K562 (cell line): Measurements from ENCODE around the gene COQ10B. TPM values are rescaled to one million over a fixed set of nuclear protein-coding genes. Genes with fewer than 3 reads are reported as not detected.

Experiments
- CREM ChIP-seq: IDR thresholded peaks from 2 replicates; pipeline ENCODE4 v1.6.1; 2014; ENCODE audit warnings: antibody characterized with exemption, low read depth
- FOS ChIP-seq: IDR thresholded peaks from 3 replicates; pipeline ENCODE4 v1.6.1; 2011; ENCODE audit not compliant: insufficient read length; ENCODE audit errors: extremely low read depth
- OTX1 ChIP-seq: fragments of 450-650 bp; formaldehyde crosslinking; IDR thresholded peaks from 2 replicates; pipeline ENCODE4 v1.4.0; 2022; ENCODE audit warnings: mild to moderate bottlenecking
- polyA plus RNA-seq, 8 experiments: library from polyadenylated mRNA; depleted of rRNA in 4 of 8; stranded (reverse) in 5 of 8; unstranded in 3 of 8; fragments of >200 nt; fragmentation: Nextera tagmentation in 2 of 8; fragmentation: Illumina TruSeq in 1 of 8; extraction: Ambion mirVana in 2 of 8; extraction: Trizol in 1 of 8; gene quantifications; 2 replicates each; pipeline versions ENCODE4 v1.2.1 to v1.2.3, GENCODE V29; 2011 to 2014; ENCODE audit warnings: inconsistent platforms in 1 of 8, missing spikeins in 1 of 8
- total RNA-seq, 7 experiments: library from RNA; depleted of rRNA in 6 of 7; stranded (reverse); fragments of >200 nt in 6 of 7; fragmentation: Illumina TruSeq in 2 of 7; extraction: Trizol in 2 of 7; gene quantifications; 2 replicates each; pipeline versions ENCODE4 v1.2.1 to v1.2.3, GENCODE V29; 2011 to 2021; ENCODE audit warnings: low replicate concordance in 1 of 7
- TF ChIP-seq, protein P1 (sequence below), 2 experiments: fragments of 450-650 bp; formaldehyde crosslinking in 1 of 2; IDR thresholded peaks; 2 replicates each; pipeline versions ENCODE4 v1.4.0 to v1.6.1; 2014 to 2020; ENCODE audit warnings: mild to moderate bottlenecking in 2 of 2, borderline replicate concordance in 1 of 2, low read depth in 1 of 2
- TF ChIP-seq, protein P2 (sequence below): sonication (generic); formaldehyde crosslinking; IDR thresholded peaks from 2 replicates; pipeline ENCODE4 v1.8.0; 2022; ENCODE audit warnings: missing genetic modification reagents, mild to moderate bottlenecking, borderline replicate concordance
- TF ChIP-seq, protein P3 (sequence below): fragments of 250-450 bp; sonication (Bioruptor Pico); IDR thresholded peaks from 2 replicates; pipeline ENCODE4 v1.8.0; 2022; ENCODE audit warnings: inconsistent platforms
- TF ChIP-seq, protein P4 (sequence below), 2 experiments: IDR thresholded peaks; 2 replicates each; pipeline ENCODE4 v1.6.1; 2011; ENCODE audit warnings: borderline replicate concordance in 1 of 2, control low read depth in 1 of 2, low read depth in 1 of 2, low read length in 1 of 2, mild to moderate bottlenecking in 1 of 2, mixed read lengths in 1 of 2, moderate library complexity in 1 of 2; ENCODE audit not compliant: insufficient read depth in 1 of 2, insufficient read length in 1 of 2, poor library complexity in 1 of 2, severe bottlenecking in 1 of 2; ENCODE audit errors: extremely low read depth in 1 of 2
- TF ChIP-seq, protein P5 (sequence below), 2 experiments: fragments of 150-350 bp in 1 of 2; IDR thresholded peaks; 2 replicates each; pipeline ENCODE4 v1.6.1; 2012 to 2016; ENCODE audit warnings: low read depth in 2 of 2, low read length in 2 of 2, mild to moderate bottlenecking in 1 of 2, moderate library complexity in 1 of 2

Gene COQ10B
- total and polyA plus RNA-seq, 9 of the 15 experiments (the other 6 are each of a cell fraction or from before 2014, with no cell fraction given) = 3.1 to 13.1 (median 7.7) TPM

DNA sequence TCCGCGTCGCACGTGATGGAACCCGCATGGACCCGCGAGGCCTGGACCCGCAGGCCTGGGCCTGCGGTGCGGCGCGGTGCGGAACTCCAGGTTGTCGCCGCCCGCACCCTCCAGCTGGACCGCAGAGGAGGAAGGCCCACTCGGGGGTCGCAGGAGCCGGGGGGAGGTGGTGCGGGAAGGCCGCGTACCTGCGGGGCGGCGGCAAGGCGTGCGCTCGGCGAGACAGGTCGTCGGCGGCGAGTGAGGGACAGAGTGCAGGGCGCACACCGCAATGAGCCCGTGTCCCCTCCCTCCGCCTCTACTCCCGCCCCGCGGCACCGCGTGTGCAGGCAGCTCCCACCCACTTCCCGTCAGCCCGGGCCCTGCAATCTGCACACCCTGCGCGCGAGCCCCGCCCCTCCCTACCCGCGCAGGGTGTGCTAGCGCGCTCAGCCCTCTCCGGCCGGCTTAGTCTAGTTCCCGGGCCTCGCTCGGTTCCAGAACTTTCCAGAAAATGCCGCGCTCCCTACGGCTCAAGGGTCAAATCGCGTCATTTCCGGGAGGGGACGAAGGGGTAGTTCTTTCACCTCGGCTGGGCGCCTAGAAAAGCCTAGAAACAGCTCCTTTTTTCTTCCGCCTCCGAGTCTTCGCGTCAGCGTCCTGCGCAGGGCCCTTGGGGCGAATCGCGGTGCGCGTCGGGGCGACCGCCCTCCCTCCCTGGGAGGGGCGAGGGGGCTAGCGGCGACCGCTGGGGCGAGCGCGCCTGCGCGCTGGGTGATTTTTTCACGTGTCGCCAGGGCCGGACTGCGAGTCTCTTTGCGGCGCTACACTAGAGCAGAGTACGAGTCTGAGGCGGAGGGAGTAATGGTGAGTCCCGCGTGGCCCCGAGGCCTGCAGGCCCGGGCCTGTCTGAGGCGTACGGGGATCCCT, 46.5 kb downstream of the COQ10B start, which contains the start of the genes HSPD1 and HSPE1 (continued):
- TF ChIP-seq, protein P1, sequence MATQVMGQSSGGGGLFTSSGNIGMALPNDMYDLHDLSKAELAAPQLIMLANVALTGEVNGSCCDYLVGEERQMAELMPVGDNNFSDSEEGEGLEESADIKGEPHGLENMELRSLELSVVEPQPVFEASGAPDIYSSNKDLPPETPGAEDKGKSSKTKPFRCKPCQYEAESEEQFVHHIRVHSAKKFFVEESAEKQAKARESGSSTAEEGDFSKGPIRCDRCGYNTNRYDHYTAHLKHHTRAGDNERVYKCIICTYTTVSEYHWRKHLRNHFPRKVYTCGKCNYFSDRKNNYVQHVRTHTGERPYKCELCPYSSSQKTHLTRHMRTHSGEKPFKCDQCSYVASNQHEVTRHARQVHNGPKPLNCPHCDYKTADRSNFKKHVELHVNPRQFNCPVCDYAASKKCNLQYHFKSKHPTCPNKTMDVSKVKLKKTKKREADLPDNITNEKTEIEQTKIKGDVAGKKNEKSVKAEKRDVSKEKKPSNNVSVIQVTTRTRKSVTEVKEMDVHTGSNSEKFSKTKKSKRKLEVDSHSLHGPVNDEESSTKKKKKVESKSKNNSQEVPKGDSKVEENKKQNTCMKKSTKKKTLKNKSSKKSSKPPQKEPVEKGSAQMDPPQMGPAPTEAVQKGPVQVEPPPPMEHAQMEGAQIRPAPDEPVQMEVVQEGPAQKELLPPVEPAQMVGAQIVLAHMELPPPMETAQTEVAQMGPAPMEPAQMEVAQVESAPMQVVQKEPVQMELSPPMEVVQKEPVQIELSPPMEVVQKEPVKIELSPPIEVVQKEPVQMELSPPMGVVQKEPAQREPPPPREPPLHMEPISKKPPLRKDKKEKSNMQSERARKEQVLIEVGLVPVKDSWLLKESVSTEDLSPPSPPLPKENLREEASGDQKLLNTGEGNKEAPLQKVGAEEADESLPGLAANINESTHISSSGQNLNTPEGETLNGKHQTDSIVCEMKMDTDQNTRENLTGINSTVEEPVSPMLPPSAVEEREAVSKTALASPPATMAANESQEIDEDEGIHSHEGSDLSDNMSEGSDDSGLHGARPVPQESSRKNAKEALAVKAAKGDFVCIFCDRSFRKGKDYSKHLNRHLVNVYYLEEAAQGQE (IDR thresholded peaks at IDR 0.05; ENCODE audit: borderline replicate concordance) = peak; percentile 93
- TF ChIP-seq, protein P1 (CRISPR knock-in tag; IDR thresholded peaks at IDR 0.05; ENCODE audit: low read depth) = no peak
- TF ChIP-seq, protein P2, sequence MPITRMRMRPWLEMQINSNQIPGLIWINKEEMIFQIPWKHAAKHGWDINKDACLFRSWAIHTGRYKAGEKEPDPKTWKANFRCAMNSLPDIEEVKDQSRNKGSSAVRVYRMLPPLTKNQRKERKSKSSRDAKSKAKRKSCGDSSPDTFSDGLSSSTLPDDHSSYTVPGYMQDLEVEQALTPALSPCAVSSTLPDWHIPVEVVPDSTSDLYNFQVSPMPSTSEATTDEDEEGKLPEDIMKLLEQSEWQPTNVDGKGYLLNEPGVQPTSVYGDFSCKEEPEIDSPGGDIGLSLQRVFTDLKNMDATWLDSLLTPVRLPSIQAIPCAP = no peak
- TF ChIP-seq, protein P3, sequence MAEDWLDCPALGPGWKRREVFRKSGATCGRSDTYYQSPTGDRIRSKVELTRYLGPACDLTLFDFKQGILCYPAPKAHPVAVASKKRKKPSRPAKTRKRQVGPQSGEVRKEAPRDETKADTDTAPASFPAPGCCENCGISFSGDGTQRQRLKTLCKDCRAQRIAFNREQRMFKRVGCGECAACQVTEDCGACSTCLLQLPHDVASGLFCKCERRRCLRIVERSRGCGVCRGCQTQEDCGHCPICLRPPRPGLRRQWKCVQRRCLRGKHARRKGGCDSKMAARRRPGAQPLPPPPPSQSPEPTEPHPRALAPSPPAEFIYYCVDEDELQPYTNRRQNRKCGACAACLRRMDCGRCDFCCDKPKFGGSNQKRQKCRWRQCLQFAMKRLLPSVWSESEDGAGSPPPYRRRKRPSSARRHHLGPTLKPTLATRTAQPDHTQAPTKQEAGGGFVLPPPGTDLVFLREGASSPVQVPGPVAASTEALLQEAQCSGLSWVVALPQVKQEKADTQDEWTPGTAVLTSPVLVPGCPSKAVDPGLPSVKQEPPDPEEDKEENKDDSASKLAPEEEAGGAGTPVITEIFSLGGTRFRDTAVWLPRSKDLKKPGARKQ (CRISPR knock-in tag) = no peak
- peak; percentile 92 for TF ChIP-seq FOS
- TF ChIP-seq, protein P4, sequence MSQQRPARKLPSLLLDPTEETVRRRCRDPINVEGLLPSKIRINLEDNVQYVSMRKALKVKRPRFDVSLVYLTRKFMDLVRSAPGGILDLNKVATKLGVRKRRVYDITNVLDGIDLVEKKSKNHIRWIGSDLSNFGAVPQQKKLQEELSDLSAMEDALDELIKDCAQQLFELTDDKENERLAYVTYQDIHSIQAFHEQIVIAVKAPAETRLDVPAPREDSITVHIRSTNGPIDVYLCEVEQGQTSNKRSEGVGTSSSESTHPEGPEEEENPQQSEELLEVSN (IDR thresholded peaks at IDR 0.05; ENCODE audit: borderline replicate concordance in 1 of 2, extremely low read depth in 1 of 2, insufficient read depth in 1 of 2, insufficient read length in 1 of 2, low read depth in 1 of 2, low read length in 1 of 2, poor library complexity in 1 of 2, severe bottlenecking in 1 of 2) = peak; percentile 73 to 87
- no peak for TF ChIP-seq OTX1 (CRISPR knock-in tag)
- peak; percentile 94 for TF ChIP-seq CREM
- TF ChIP-seq, protein P5, sequence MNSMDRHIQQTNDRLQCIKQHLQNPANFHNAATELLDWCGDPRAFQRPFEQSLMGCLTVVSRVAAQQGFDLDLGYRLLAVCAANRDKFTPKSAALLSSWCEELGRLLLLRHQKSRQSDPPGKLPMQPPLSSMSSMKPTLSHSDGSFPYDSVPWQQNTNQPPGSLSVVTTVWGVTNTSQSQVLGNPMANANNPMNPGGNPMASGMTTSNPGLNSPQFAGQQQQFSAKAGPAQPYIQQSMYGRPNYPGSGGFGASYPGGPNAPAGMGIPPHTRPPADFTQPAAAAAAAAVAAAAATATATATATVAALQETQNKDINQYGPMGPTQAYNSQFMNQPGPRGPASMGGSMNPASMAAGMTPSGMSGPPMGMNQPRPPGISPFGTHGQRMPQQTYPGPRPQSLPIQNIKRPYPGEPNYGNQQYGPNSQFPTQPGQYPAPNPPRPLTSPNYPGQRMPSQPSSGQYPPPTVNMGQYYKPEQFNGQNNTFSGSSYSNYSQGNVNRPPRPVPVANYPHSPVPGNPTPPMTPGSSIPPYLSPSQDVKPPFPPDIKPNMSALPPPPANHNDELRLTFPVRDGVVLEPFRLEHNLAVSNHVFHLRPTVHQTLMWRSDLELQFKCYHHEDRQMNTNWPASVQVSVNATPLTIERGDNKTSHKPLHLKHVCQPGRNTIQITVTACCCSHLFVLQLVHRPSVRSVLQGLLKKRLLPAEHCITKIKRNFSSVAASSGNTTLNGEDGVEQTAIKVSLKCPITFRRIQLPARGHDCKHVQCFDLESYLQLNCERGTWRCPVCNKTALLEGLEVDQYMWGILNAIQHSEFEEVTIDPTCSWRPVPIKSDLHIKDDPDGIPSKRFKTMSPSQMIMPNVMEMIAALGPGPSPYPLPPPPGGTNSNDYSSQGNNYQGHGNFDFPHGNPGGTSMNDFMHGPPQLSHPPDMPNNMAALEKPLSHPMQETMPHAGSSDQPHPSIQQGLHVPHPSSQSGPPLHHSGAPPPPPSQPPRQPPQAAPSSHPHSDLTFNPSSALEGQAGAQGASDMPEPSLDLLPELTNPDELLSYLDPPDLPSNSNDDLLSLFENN (IDR thresholded peaks at IDR 0.05; ENCODE audit: low read depth in 2 of 2, low read length in 2 of 2) = peak in 1 of 2 experiments; percentile 65; a peak in 1 of 4 replicates
